Uterus (tissue), 2 donors: Measurements from ENCODE around the gene NLK.

Experiments
- CTCF ChIP-seq, 4 experiments: fragments of 200-600 bp in 2 of 4; fragments of 450-650 bp in 2 of 4; sonication (generic) in 2 of 4; IDR thresholded peaks; one replicate each; pipeline ENCODE4 v1.5.1; 2016 to 2019; ENCODE audit warnings: antibody characterized with exemption in 4 of 4, mild to moderate bottlenecking in 2 of 4, moderate library complexity in 1 of 4
- POLR2A ChIP-seq, 2 donors: fragments of 450-650 bp; IDR thresholded peaks; one replicate each; pipeline ENCODE4 v1.6.1; 2016; ENCODE audit warnings: antibody characterized with exemption in 2 of 2, mild to moderate bottlenecking in 1 of 2, moderate library complexity in 1 of 2

- TF ChIP-seq CTCF (IDR thresholded peaks at IDR 0.05): no peak
- no peak for TF ChIP-seq POLR2A (IDR thresholded peaks at IDR 0.05)
These were observed 200.3 kb downstream of the NLK start for GRCh38 chr17:28242791-28243190.
